Smooth muscle cell (in vitro differentiated cells): ENCODE data around the gene THUMPD3. TPM values are rescaled to one million over a fixed set of nuclear protein-coding genes. Genes with fewer than 3 reads are reported as not detected.

ENCODE experiments used
- DNase-seq: peaks from one replicate; lab custom pipeline; 2025; ENCODE audit not compliant: unreplicated experiment; lab: John Stamatoyannopoulos, UW
- H2AFZ ChIP-seq: fragments of 200-600 bp; sonication (generic); 2 replicates; pipeline ENCODE4 v1.6.0; 2016; ENCODE audit warnings: antibody characterized with exemption, low read depth, mild to moderate bottlenecking
- H3F3A ChIP-seq: fragments of 200-600 bp; sonication (generic); 2 replicates; pipeline ENCODE4 v1.6.0; 2017; ENCODE audit warnings: antibody characterized with exemption, low read depth
- H3K27ac ChIP-seq: fragments of 200-600 bp; sonication (generic); 2 replicates; pipeline ENCODE4 v1.5.1; 2016; ENCODE audit warnings: low read depth, mild to moderate bottlenecking
- H3K27me3 ChIP-seq: fragments of 200-600 bp; sonication (generic); 2 replicates; pipeline ENCODE4 v1.6.1; 2016; ENCODE audit warnings: low read depth, mild to moderate bottlenecking
- H3K36me3 ChIP-seq: fragments of 200-600 bp; sonication (generic); 2 replicates; pipeline ENCODE4 v1.5.1; 2016; ENCODE audit warnings: low read depth
- H3K4me1 ChIP-seq: fragments of 200-600 bp; sonication (generic); 2 replicates; pipeline ENCODE4 v1.5.1; 2016; ENCODE audit warnings: low read depth
- H3K4me2 ChIP-seq: fragments of 200-600 bp; sonication (generic); 2 replicates; pipeline ENCODE4 v1.6.0; 2016; ENCODE audit warnings: mild to moderate bottlenecking
- H3K4me3 ChIP-seq: fragments of 200-600 bp; sonication (generic); 2 replicates; pipeline ENCODE4 v1.5.1; 2016; ENCODE audit warnings: mild to moderate bottlenecking
- H3K79me2 ChIP-seq: fragments of 200-600 bp; sonication (generic); 2 replicates; pipeline ENCODE4 v1.6.0; 2016; ENCODE audit warnings: low read depth, mild to moderate bottlenecking
- H3K9ac ChIP-seq: fragments of 200-600 bp; sonication (generic); 2 replicates; pipeline ENCODE4 v1.6.0; 2016; ENCODE audit warnings: low read depth
- H3K9me3 ChIP-seq: fragments of 200-600 bp; sonication (generic); replicated peaks from 2 replicates; pipeline ENCODE4 v1.5.1; 2016; ENCODE audit warnings: low read depth
- H4K20me1 ChIP-seq: fragments of 200-600 bp; sonication (generic); 2 replicates; pipeline ENCODE4 v1.6.0; 2016; ENCODE audit warnings: low read depth
- CTCF ChIP-seq: fragments of 200-600 bp; sonication (generic); IDR thresholded peaks from 2 replicates; pipeline ENCODE4 v1.5.1; 2017; ENCODE audit warnings: borderline replicate concordance, mild to moderate bottlenecking, antibody characterized with exemption; ENCODE audit not compliant: insufficient read depth, poor library complexity, severe bottlenecking
- WGBS: methylation state at CpG from one replicate; pipeline ENCODE4 v1.1.7; 2016; ENCODE audit warnings: low lambda C conversion rate; 5-methylcytosine and 5-hydroxymethylcytosine counted together
- polyA plus RNA-seq: library from polyadenylated mRNA; unstranded; fragments of >200 nt; fragmentation: Nextera tagmentation; extraction: Ambion mirVana; gene quantifications from 2 replicates; pipeline ENCODE4 v1.2.1, GENCODE V29; 2016
- total RNA-seq: library from RNA; depleted of rRNA; stranded (reverse); fragments of >200 nt; gene quantifications from 2 replicates; pipeline ENCODE4 v1.2.3, GENCODE V29; 2014

Gene THUMPD3
- total and polyA plus RNA-seq, 2 experiments from 2014 or later, result 11.6 to 19.5 TPM

GRCh38 chr3:9430733-9431132 lies 67.9 kb downstream of the THUMPD3 start:
- Histone ChIP-seq H3K4me3 (no peak overlapping the region), H3K79me2 (peaks cover 98% of the 10 kb centered on the region), H4K20me1 (peaks cover 99% of the 10 kb centered on the region), H2AFZ (no peak overlapping the region), H3K4me1 (no peaks in the 10 kb centered on the region), H3K9ac (no peak overlapping the region), H3F3A (peaks cover 36% of the 10 kb centered on the region), H3K36me3 (peaks cover 53% of the 10 kb centered on the region), H3K9me3 (no peaks in the 10 kb centered on the region), H3K4me2 (no peak overlapping the region), H3K27ac (peak overlapping the region; percentile 25), H3K27me3 (no peaks in the 10 kb centered on the region)
- 66% methylated on average over 3 of the region's 3 CpGs for WGBS
- TF ChIP-seq CTCF, result no peak
- DNase-seq, result no peak

DNA sequence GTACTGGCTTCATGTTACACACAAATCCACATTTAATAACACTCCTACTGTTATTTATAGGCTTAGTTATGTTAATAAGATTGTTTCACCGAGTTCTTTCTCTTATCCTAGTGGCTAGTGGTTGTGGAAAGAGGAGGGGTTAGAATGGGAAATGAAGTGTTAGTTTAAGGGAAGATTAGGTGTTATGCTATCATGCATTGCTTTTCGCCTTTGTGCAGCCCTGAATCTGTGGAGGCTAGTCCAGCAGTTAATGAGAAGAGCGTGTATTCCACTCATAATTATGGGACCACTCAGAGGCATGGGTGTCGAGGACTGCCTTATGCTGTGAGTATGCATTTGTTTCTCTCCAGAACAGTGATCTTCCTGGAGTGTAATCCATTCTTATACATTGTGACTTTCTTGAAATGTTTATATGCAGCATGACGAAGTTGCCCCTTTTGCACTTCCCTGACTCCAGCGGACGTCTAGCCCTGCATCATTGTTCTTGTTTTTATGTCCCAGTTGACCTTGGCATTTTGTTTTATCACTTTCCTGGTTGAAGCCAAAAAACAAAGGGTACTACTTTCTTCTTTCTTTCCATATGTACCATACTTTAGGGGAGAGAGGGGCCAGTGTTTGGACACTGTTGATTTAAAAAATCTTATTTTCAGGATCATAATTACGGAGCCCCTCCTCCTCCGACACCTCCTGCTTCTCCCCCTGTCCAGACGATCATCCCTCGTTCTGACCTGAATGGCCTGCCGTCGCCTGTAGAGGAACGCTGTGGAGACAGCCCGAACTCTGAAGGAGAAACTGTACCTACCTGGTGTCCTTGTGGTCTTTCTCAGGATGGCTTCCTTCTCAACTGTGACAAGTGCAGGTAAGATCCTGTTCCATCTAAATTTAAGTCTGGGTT lies 71.0 kb downstream of the THUMPD3 start:
- Histone ChIP-seq H3K79me2 (peaks cover 98% of the 10 kb centered on the region), H3K9ac (no peak overlapping the region), H3K4me3 (no peak overlapping the region), H3K36me3 (peaks cover 53% of the 10 kb centered on the region), H3K9me3 (no peaks in the 10 kb centered on the region), H4K20me1 (peaks cover 99% of the 10 kb centered on the region), H3K4me2 (no peak overlapping the region), H3K27me3 (no peaks in the 10 kb centered on the region), H2AFZ (no peak overlapping the region), H3F3A (peaks cover 43% of the 10 kb centered on the region), H3K4me1 (no peaks in the 10 kb centered on the region), H3K27ac (peak overlapping the region; percentile 35)
- DNase-seq, result no peak
- 97% methylated on average over 15 of the region's 15 CpGs for whole genome bisulfite sequencing
- TF ChIP-seq CTCF, result no peak

DNA sequence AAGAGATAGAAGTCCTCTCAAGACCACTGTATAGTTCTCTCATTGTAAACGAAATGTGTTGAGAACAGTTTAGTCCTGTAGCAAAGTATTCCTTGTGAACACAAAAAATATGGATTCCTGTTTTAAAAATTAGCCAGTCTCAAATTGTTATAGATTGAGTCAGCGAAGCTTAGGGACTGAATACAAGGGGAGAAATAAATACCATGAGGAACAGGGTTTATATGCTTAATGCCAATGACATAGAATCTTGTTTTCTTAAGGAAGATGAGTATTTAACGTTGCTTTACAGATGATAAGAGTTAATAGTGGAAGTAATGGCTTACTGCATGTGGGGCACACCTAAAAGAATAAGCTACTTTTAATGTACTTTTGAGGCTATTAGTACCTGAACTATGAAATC lies 72.5 kb downstream of the THUMPD3 start:
- peaks cover 96% of the 10 kb centered on the region for H3K79me2 ChIP-seq
- peaks cover 40% of the 10 kb centered on the region for H3F3A ChIP-seq
- no peak overlapping the region for H3K4me2 ChIP-seq
- H3K9ac ChIP-seq, result no peak overlapping the region
- no peaks in the 10 kb centered on the region for H3K9me3 ChIP-seq
- H2AFZ ChIP-seq, result no peak overlapping the region
- H4K20me1 ChIP-seq, result peaks cover 100% of the 10 kb centered on the region
- no peaks in the 10 kb centered on the region for H3K4me1 ChIP-seq
- H3K27me3 ChIP-seq, result no peaks in the 10 kb centered on the region
- peak overlapping the region; percentile 27 for H3K27ac ChIP-seq
- WGBS, result 72% methylated on average over 3 of the region's 3 CpGs
- no peak for DNase-seq
- H3K4me3 ChIP-seq, result no peak overlapping the region
- no peak for TF ChIP-seq CTCF
- H3K36me3 ChIP-seq, result peaks cover 48% of the 10 kb centered on the region

Other genes with a start within 250 kb of the THUMPD3 start
- gene SRGAP3, start 113.4 kb upstream of the THUMPD3 start, total RNA-seq, result 3.1 and 4.6 TPM in 2 replicates
- 1.5 and 3.0 TPM in 2 replicates for gene SRGAP3, start 113.4 kb upstream of the THUMPD3 start, polyA plus RNA-seq
- gene SETD5, start 34.6 kb downstream of the THUMPD3 start, total RNA-seq, result 107 and 122 TPM in 2 replicates
- 133 and 134 TPM in 2 replicates for gene SETD5, start 34.6 kb downstream of the THUMPD3 start, polyA plus RNA-seq
- gene LHFPL4, start 190.8 kb downstream of the THUMPD3 start, total RNA-seq, result not detected in 2 replicates
- gene LHFPL4, start 190.8 kb downstream of the THUMPD3 start, polyA plus RNA-seq, result 0.08 and 0.48 TPM in 2 replicates